ENCODE results near the gene DUOX2.

DNA sequence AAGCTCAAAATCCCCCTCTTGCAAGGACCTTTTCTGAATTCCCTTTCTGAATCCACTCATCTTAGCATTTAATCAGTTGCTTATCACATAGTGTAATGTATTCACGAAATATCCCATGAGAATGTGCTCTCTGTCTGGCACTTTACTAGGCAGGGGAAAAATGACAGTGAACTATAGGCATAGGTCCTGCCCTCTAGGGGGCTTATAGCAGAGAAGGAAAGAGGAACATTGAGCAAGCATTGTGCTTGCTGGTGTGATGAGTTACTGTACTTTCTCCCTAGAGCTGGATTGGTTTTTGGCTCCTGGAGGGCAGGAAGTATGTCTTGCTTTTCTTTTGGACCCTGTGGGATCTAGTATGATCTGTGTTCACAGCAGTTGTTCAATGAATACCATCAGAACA, 26.5 kb downstream of the DUOX2 start:
- no peak for TF ChIP-seq POLR2A (IDR thresholded peaks at IDR 0.05)
- no peak for TF ChIP-seq EP300 (IDR thresholded peaks at IDR 0.05; ENCODE audit: low read depth)

All from transverse colon (tissue), 1 donor.